PC-9 (cell line): ENCODE measurements around the gene GOLT1B. TPM values are rescaled to one million over a fixed set of nuclear protein-coding genes. Genes with fewer than 3 reads are reported as not detected.

Experiments used
- BruUV-seq: library from RNA; stranded (reverse); fragments of 400-500 nt; replicated peaks from 2 replicates; lab custom pipeline; 2021; lab: Mats Ljungman, UMichigan
- CTCF ChIA-PET: fragments of 300-600 bp; sonication (Branson Sonifier 250); formaldehyde crosslinking; loops from one replicate; lab custom pipeline; 2022; ENCODE audit warnings: antibody characterized with exemption; lab: Charles Lee
- POLR2A ChIA-PET: fragments of 300-600 bp; sonication (Branson Sonifier 250); formaldehyde crosslinking; loops from one replicate; lab custom pipeline; 2022; ENCODE audit warnings: antibody characterized with exemption; ENCODE audit not compliant: unreplicated experiment; lab: Charles Lee
- DNase-seq, 2 experiments: peaks; one replicate each; pipeline versions ENCODE4 v3.0.0 to v3.0.0-alpha.2; 2015 to 2022; ENCODE audit warnings: mixed read lengths in 1 of 2
- H2AFZ ChIP-seq: fragments of 200-600 bp; sonication (generic); 2 replicates; pipeline ENCODE4 v1.8.1; 2017; ENCODE audit warnings: antibody characterized with exemption
- H3F3A ChIP-seq: fragments of 200-600 bp; sonication (generic); 2 replicates; pipeline ENCODE4 v1.8.1; 2017; ENCODE audit warnings: antibody characterized with exemption, mild to moderate bottlenecking, low read depth; ENCODE audit not compliant: insufficient read depth
- H3K27ac ChIP-seq: fragments of 200-600 bp; sonication (generic); 2 replicates; pipeline ENCODE4 v1.6.1; 2016; ENCODE audit warnings: mixed run types
- H3K27me3 ChIP-seq: fragments of 200-600 bp; sonication (generic); 2 replicates; pipeline ENCODE4 v1.6.1; 2016; ENCODE audit warnings: low read depth, mixed run types; ENCODE audit not compliant: insufficient read depth
- H3K36me3 ChIP-seq: fragments of 200-600 bp; sonication (generic); 2 replicates; pipeline ENCODE4 v1.6.1; 2016; ENCODE audit warnings: low read depth, mixed run types
- H3K4me1 ChIP-seq: fragments of 200-600 bp; sonication (generic); replicated peaks from 2 replicates; pipeline ENCODE4 v1.6.1; 2016; ENCODE audit warnings: mixed run types; ENCODE audit not compliant: insufficient read depth
- H3K4me2 ChIP-seq: fragments of 200-600 bp; sonication (generic); 2 replicates; pipeline ENCODE4 v1.6.1; 2017; ENCODE audit warnings: mixed run types
- H3K4me3 ChIP-seq: fragments of 200-600 bp; sonication (generic); 2 replicates; pipeline ENCODE4 v1.6.1; 2016; ENCODE audit warnings: mixed run types
- H3K79me2 ChIP-seq: fragments of 200-600 bp; sonication (generic); 2 replicates; pipeline ENCODE4 v1.6.1; 2017; ENCODE audit warnings: low read depth, mixed run types
- H3K9me2 ChIP-seq: fragments of 200-600 bp; sonication (generic); 2 replicates; pipeline ENCODE4 v1.8.1; 2017; ENCODE audit warnings: mild to moderate bottlenecking; ENCODE audit not compliant: insufficient read depth
- H3K9me3 ChIP-seq: fragments of 200-600 bp; sonication (generic); 2 replicates; pipeline ENCODE4 v1.8.1; 2016; ENCODE audit warnings: low read depth; ENCODE audit not compliant: insufficient read depth
- H4K20me1 ChIP-seq: fragments of 200-600 bp; sonication (generic); 2 replicates; pipeline ENCODE4 v1.8.1; 2017; ENCODE audit not compliant: insufficient read depth
- EZH2 ChIP-seq: fragments of 200-600 bp; sonication (generic); IDR thresholded peaks from 2 replicates; pipeline ENCODE4 v1.8.0; 2017; ENCODE audit warnings: antibody characterized with exemption, low read depth
- intact Hi-C: fragments of 100-400 bp; cut with micrococcal nuclease; formaldehyde crosslinking; loops from one replicate; pipeline ENCODE4 v1.10.0; 2022; ENCODE audit not compliant: unreplicated experiment
- total RNA-seq: library from RNA; stranded (reverse); gene quantifications from 2 replicates; pipeline ENCODE4 v1.2.3, GENCODE V29; 2021
- TF ChIP-seq, protein P1 (sequence below): fragments of 200-600 bp; sonication (generic); conservative IDR thresholded peaks from 2 replicates; pipeline ENCODE4 v1.6.1; 2017; ENCODE audit warnings: mixed run types, antibody characterized with exemption, mild to moderate bottlenecking, moderate library complexity

The GOLT1B gene
- total RNA-seq, 1 experiment from 2014 or later = 39.0 TPM

DNA sequence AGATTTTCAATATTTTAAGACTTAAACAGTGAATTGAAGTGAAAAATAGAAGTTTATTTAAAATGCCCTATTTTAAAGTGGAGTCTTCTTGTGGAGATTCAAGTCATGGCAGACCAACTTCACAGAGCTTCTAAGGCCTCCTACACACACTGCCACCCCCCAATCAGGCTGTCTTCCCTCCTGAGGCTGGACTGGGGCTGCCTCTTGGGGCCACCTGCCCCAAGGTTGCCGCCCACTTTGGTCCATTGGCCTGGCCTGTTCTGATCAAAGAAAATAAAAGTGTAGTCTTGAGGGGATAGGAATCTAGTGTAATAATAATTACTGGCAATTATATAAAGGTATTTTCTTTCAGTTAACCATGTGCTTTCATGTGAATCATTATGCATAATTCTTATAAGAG lies 1.3 kb downstream of the GOLT1B start:
- ChIA-PET CTCF (no interaction called here), POLR2A (interaction anchor here (0.7 kb wide), 1 partner anchor 15 kb away, joined by 5 read pairs; no protein-coding TSS in a partner anchor)
- H3K4me1 ChIP-seq = peaks cover 28% of the 10 kb centered on the region
- BruUV-seq = TSS peak; percentile 40
- 0 out of 2 replicates have a peak, but pooled peaks cover under 1% of the 10 kb centered on the region for H3K36me3 ChIP-seq
- H3K79me2 ChIP-seq = peaks cover 70% of the 10 kb centered on the region
- no peak for TF ChIP-seq EZH2
- TF ChIP-seq, protein P1, sequence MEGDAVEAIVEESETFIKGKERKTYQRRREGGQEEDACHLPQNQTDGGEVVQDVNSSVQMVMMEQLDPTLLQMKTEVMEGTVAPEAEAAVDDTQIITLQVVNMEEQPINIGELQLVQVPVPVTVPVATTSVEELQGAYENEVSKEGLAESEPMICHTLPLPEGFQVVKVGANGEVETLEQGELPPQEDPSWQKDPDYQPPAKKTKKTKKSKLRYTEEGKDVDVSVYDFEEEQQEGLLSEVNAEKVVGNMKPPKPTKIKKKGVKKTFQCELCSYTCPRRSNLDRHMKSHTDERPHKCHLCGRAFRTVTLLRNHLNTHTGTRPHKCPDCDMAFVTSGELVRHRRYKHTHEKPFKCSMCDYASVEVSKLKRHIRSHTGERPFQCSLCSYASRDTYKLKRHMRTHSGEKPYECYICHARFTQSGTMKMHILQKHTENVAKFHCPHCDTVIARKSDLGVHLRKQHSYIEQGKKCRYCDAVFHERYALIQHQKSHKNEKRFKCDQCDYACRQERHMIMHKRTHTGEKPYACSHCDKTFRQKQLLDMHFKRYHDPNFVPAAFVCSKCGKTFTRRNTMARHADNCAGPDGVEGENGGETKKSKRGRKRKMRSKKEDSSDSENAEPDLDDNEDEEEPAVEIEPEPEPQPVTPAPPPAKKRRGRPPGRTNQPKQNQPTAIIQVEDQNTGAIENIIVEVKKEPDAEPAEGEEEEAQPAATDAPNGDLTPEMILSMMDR = no peak
- peak overlapping the region; percentile 94 for H3K4me2 ChIP-seq
- H3K27me3 ChIP-seq = no peaks in the 10 kb centered on the region
- peaks cover 3% of the 10 kb centered on the region; the same call in 1 of the 2 replicates for H4K20me1 ChIP-seq
- peaks cover 9% of the 10 kb centered on the region; the same call in 1 of the 2 replicates for H3F3A ChIP-seq
- no peak overlapping the region for H2AFZ ChIP-seq
- no peak for DNase-seq
- H3K27ac ChIP-seq = no peak overlapping the region
- peak overlapping the region; percentile 93; the same call in 1 of the 2 replicates for H3K4me3 ChIP-seq
- H3K9me2 ChIP-seq = no peaks in the 10 kb centered on the region
- no peaks in the 10 kb centered on the region for H3K9me3 ChIP-seq
- intact Hi-C loops = no loop called here

DNA sequence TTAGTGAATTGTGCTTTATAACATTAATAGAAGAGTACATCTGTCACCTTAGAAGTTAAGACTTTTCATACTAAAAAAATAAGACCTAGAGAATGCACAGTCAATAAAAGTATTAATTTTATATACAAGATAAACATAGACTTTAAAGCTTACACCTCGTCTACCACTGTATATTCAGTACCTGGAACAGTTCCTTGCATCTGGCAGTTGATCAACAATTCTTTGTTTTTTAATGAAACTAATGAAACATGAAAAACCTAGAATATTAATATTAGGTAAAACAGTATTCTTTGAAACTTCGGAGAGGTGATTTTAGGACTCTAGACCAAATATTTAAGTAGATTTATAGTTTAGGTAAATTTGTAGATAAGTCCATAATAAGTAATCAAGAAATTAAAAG lies 4.3 kb downstream of the GOLT1B start:
- H3K79me2 ChIP-seq = peaks cover 59% of the 10 kb centered on the region
- H3K9me2 ChIP-seq = no peaks in the 10 kb centered on the region
- no TSS peak for BruUV-seq
- no peaks in the 10 kb centered on the region for H3K27me3 ChIP-seq
- no peak overlapping the region for H2AFZ ChIP-seq
- intact Hi-C loops = no loop called here
- TF ChIP-seq EZH2 = no peak
- TF ChIP-seq, protein P1 = no peak
- H3K36me3 ChIP-seq = peaks cover 6% of the 10 kb centered on the region; the same call in 1 of the 2 replicates
- H3K4me2 ChIP-seq = no peak overlapping the region
- DNase-seq = no peak
- H3K4me3 ChIP-seq = no peak overlapping the region
- H3K9me3 ChIP-seq = no peaks in the 10 kb centered on the region
- peaks cover 3% of the 10 kb centered on the region; the same call in 1 of the 2 replicates for H4K20me1 ChIP-seq
- H3F3A ChIP-seq = peaks cover 4% of the 10 kb centered on the region; the same call in 1 of the 2 replicates
- no peak overlapping the region for H3K27ac ChIP-seq
- H3K4me1 ChIP-seq = peaks cover 14% of the 10 kb centered on the region
- POLR2A ChIA-PET = interaction anchor here (0.6 kb wide), 1 partner anchor 172 kb away, joined by 3 read pairs; no protein-coding TSS in a partner anchor
- CTCF ChIA-PET = no interaction called here

DNA sequence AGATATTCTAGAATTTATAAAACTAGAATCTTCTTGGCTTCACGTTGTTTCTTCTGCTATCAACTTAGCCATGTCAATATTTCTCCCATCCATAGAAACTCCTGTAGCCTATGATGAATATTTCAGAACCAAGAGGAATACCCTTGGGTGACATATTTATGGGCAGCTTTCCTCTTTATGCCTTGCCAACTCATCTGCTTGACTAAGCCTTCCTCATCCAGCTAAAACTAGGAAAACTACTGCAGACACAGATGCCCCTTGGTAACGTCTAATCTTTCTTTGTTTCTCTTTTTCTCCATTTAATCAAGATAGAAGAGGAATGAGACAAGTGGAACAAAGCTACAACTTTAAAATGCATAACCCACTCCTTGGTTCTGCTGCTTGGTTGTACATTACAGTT lies 6.3 kb downstream of the GOLT1B start:
- H4K20me1 ChIP-seq = peaks cover 3% of the 10 kb centered on the region; the same call in 1 of the 2 replicates
- no peak overlapping the region for H3K27ac ChIP-seq
- no peak overlapping the region for H2AFZ ChIP-seq
- BruUV-seq = no TSS peak
- no peak for TF ChIP-seq EZH2
- TF ChIP-seq, protein P1 = no peak
- H3K4me2 ChIP-seq = no peak overlapping the region
- no peaks in the 10 kb centered on the region for H3K9me3 ChIP-seq
- peaks cover 6% of the 10 kb centered on the region; the same call in 1 of the 2 replicates for H3K36me3 ChIP-seq
- ChIA-PET POLR2A (no interaction called here), CTCF (no interaction called here)
- no peaks in the 10 kb centered on the region for H3K9me2 ChIP-seq
- DNase-seq = no peak
- H3K27me3 ChIP-seq = no peaks in the 10 kb centered on the region
- H3F3A ChIP-seq = no peaks in the 10 kb centered on the region
- intact Hi-C loops = no loop called here
- no peak overlapping the region for H3K4me3 ChIP-seq
- H3K79me2 ChIP-seq = peaks cover 47% of the 10 kb centered on the region
- peaks cover 8% of the 10 kb centered on the region for H3K4me1 ChIP-seq
